Measurements from ENCODE around the gene PRPF31. TPM values are rescaled to one million over a fixed set of nuclear protein-coding genes. Genes with fewer than 3 reads are reported as not detected.

Gene PRPF31
- total and polyA plus RNA-seq, 2 of the 4 experiments (the other 2 are of a cell fraction), result 65.4 to 66.1 TPM

DNA sequence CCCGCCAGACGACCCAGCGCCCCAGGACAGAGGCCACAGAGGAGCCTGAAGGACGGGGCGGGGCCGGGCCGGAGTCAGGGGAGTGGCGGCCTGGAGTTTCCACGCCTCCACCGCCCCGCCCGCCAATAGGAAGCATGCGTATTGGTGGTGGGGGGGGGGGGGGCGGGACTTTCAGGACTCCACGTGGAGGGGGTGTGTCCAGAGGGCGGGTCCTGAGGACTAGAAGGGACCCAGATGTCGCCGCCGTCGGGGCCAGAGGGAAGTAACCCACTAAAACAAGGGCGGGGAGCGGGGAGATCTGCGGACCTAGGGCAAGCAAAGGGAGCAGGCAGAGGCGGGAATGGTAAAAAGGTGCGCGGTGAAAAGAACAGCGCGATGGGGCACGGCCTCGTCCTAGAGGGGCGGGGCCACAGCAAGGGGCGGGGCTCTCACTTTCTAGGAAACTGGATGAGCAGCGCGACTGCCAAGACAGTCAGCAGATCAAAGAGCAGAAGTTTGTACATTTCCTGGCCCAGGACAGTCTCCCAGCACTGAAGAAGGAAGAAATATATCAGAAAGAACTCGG lies 46.8 kb downstream of the PRPF31 start:
- intact Hi-C loops (cut with micrococcal nuclease), result no loop called here
- no peak overlapping the region for H2BK20ac ChIP-seq (ENCODE audit: low read depth, low read length)
- H3K4ac ChIP-seq (ENCODE audit: low read depth, low read length), result no peak overlapping the region
- no peak overlapping the region for H3K9ac ChIP-seq (ENCODE audit: low read depth, low read length)
- H3K4me1 ChIP-seq (ENCODE audit: control insufficient read depth, insufficient read depth, low read length), result peaks cover 11% of the 10 kb centered on the region
- TF ChIP-seq RCOR1 (IDR thresholded peaks at IDR 0.05; ENCODE audit: insufficient replicate concordance, low read length) (no peak), MAFK (IDR thresholded peaks at IDR 0.05; ENCODE audit: low read depth, low read length) (no peak), CHD1 (IDR thresholded peaks at IDR 0.05; ENCODE audit: low read depth, low read length) (no peak), FOS (IDR thresholded peaks at IDR 0.05; ENCODE audit: low read depth, low read length) (no peak), USF2 (IDR thresholded peaks at IDR 0.05; ENCODE audit: low read depth, low read length) (peak; percentile 19; the same call in 1 of the 2 replicates), SMC3 (IDR thresholded peaks at IDR 0.05; ENCODE audit: low read depth, low read length) (no peak), MXI1 (IDR thresholded peaks at IDR 0.05; ENCODE audit: borderline replicate concordance, low read depth, low read length) (peak; percentile 58)
- TF ChIP-seq, protein P1, sequence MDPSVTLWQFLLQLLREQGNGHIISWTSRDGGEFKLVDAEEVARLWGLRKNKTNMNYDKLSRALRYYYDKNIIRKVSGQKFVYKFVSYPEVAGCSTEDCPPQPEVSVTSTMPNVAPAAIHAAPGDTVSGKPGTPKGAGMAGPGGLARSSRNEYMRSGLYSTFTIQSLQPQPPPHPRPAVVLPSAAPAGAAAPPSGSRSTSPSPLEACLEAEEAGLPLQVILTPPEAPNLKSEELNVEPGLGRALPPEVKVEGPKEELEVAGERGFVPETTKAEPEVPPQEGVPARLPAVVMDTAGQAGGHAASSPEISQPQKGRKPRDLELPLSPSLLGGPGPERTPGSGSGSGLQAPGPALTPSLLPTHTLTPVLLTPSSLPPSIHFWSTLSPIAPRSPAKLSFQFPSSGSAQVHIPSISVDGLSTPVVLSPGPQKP (IDR thresholded peaks at IDR 0.05; ENCODE audit: borderline replicate concordance, low read depth, low read length), result no peak
- H2BK120ac ChIP-seq (ENCODE audit: low read depth, low read length), result no peak overlapping the region
- H4K8ac ChIP-seq (ENCODE audit: low read depth in 2 of 2, low read length in 2 of 2), result peak overlapping the region in 1 of 2 experiments; percentile 28; a peak in 1 of 4 replicates
- H3K9me3 ChIP-seq (ENCODE audit: control insufficient read depth, insufficient read depth, low read length), result no peaks in the 10 kb centered on the region
- no peak overlapping the region for H3K23ac ChIP-seq (ENCODE audit: low read depth, low read length)
- no peaks in the 10 kb centered on the region for H3K27me3 ChIP-seq (ENCODE audit: control insufficient read depth, insufficient read depth, low read length)
- no peak overlapping the region for H3K18ac ChIP-seq (ENCODE audit: low read depth, low read length)
- peaks cover 10 to 31% of the 10 kb centered on the region in 2 experiments; a peak in 3 of 4 replicates for H3K79me1 ChIP-seq (ENCODE audit: low read depth in 1 of 2, low read length in 2 of 2)
- no peak overlapping the region for H4K91ac ChIP-seq (ENCODE audit: insufficient read depth, low read depth, low read length)
- ATAC-seq (ENCODE audit: low read depth) (peak; percentile 22), DNase-seq (peak; percentile 44)
- CTCF ChIA-PET, result no interaction called here
- H4K5ac ChIP-seq (ENCODE audit: low read depth, low read length), result no peak overlapping the region
- H2AFZ ChIP-seq (replicated peaks; ENCODE audit: low read length, poor library complexity), result peak overlapping the region; percentile 89
- no peak overlapping the region for H3K27ac ChIP-seq (ENCODE audit: insufficient read depth, low read length)
- H3K4me3 ChIP-seq (ENCODE audit: insufficient read depth, low read depth, low read length), result peak overlapping the region; percentile 76
- no peaks in the 10 kb centered on the region; the same call in none of the 2 replicates for H3K9me1 ChIP-seq (ENCODE audit: insufficient read depth, low read length)
- H3K36me3 ChIP-seq (ENCODE audit: control insufficient read depth, insufficient read depth, low read length), result peaks cover 4% of the 10 kb centered on the region; the same call in 1 of the 2 replicates
- no peaks in the 10 kb centered on the region for H4K20me1 ChIP-seq (ENCODE audit: insufficient read depth, low read length)
- H2BK15ac ChIP-seq (ENCODE audit: low read depth, low read length), result no peak overlapping the region
- WGBS, 2 experiments (ENCODE audit: extremely low coverage in 2 of 2, insufficient read length in 1 of 2), result 6% methylated on average over 26 of the region's 35 CpGs; no CpG with 5 or more reads in 1 of the 2 experiments
- POLR2A ChIA-PET (ENCODE audit: unreplicated experiment), result no interaction called here
- no peak overlapping the region for H2AK5ac ChIP-seq (ENCODE audit: low read depth, low read length)
- H3K56ac ChIP-seq (ENCODE audit: extremely low read depth, insufficient read depth, low read length), result no peak overlapping the region
- H2AK9ac ChIP-seq (replicated peaks; ENCODE audit: low read depth, low read length, poor library complexity), result peak overlapping the region; percentile 55
- dilution Hi-C loops (cut with HindIII; ENCODE audit: low sequenced_read_pairs, unreplicated experiment), result no loop called here
- H2BK5ac ChIP-seq (ENCODE audit: low read depth, low read length, poor library complexity, severe bottlenecking), result no peak overlapping the region
- H3K14ac ChIP-seq (replicated peaks; ENCODE audit: low read depth, low read length), result no peak overlapping the region
- peak overlapping the region; percentile 86 for H3K4me2 ChIP-seq (ENCODE audit: low read depth, low read length)
- BruUV-seq (replicated peaks), result no TSS peak
- in situ Hi-C loops (cut with MboI; ENCODE audit: low sequenced_read_pairs), result no loop called here
